Esophagus muscularis mucosa (tissue), 4 donors: Measurements from ENCODE around the gene EYA2.

Experiments used
- EP300 ChIP-seq: sonication (generic); formaldehyde crosslinking; IDR thresholded peaks from one replicate; pipeline ENCODE4 v1.6.1; 2017; ENCODE audit warnings: antibody characterized with exemption
- POLR2A ChIP-seq: fragments of 450-650 bp; IDR thresholded peaks from one replicate; pipeline ENCODE4 v1.6.1; 2017; ENCODE audit warnings: antibody characterized with exemption, moderate library complexity, mild to moderate bottlenecking, low read depth
- POLR2AphosphoS5 ChIP-seq, 2 donors: sonication (generic); formaldehyde crosslinking; IDR thresholded peaks; one replicate each; pipeline ENCODE4 v1.6.1; 2017; ENCODE audit warnings: antibody characterized with exemption in 2 of 2
- TF ChIP-seq, protein P1 (sequence below), 3 experiments: fragments of 200-600 bp in 2 of 3; fragments of 450-650 bp in 1 of 3; sonication (generic) in 2 of 3; IDR thresholded peaks; one replicate each; pipeline ENCODE4 v1.5.1; 2017 to 2019; ENCODE audit warnings: antibody characterized with exemption in 3 of 3, mild to moderate bottlenecking in 2 of 3, moderate library complexity in 1 of 3

DNA sequence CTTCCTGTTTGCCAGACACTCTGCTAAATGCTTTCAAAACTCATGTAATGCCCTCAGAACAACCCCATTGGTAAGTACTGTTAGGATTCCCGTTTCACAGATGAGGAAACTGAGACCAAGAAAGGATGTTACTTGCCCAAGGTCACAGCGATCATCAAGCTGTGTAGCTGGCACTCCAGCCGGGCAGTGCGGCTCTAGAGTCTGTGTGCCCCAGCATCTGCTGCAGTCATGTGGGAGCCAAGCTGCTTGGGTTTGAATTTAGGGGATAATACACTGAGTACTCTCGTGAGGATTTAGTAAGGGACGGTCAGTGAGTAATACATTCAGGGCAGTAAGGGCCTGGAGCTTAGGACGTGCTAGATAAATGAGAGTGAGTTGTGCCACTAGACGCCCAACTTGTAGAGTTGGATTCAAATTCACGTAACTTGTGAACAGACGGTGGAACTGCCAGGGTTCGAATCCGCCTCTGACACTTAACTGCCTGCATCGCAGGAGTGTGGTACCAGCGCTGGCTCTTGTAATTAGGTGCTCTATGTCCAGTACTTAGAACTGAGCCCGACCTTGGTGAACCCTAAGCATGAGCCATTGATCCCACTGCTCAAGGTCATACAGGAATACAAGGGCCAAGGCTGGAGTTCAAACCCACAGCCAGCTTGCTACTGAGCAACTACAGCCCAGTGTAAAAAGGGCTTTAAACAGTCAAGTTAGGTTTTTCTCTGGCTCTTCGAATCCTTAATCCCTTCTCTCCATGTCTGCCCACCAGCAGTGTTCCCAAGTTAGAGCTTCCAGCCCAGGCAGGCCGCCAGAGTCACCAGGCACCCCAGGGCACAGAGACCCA is 70.2 kb downstream of the EYA2 start:
- TF ChIP-seq EP300 (no peak), POLR2A (no peak), POLR2AphosphoS5 (IDR thresholded peaks at IDR 0.05) (no peak)
- TF ChIP-seq, protein P1, sequence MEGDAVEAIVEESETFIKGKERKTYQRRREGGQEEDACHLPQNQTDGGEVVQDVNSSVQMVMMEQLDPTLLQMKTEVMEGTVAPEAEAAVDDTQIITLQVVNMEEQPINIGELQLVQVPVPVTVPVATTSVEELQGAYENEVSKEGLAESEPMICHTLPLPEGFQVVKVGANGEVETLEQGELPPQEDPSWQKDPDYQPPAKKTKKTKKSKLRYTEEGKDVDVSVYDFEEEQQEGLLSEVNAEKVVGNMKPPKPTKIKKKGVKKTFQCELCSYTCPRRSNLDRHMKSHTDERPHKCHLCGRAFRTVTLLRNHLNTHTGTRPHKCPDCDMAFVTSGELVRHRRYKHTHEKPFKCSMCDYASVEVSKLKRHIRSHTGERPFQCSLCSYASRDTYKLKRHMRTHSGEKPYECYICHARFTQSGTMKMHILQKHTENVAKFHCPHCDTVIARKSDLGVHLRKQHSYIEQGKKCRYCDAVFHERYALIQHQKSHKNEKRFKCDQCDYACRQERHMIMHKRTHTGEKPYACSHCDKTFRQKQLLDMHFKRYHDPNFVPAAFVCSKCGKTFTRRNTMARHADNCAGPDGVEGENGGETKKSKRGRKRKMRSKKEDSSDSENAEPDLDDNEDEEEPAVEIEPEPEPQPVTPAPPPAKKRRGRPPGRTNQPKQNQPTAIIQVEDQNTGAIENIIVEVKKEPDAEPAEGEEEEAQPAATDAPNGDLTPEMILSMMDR (IDR thresholded peaks at IDR 0.05), result no peak
